ENCODE data around the gene TUBA3C.

TUBA3C gene

GRCh38 chr13:19161308-19161707 lies 20.3 kb downstream of the TUBA3C start:
- DNase-seq (ENCODE audit: low read depth), result no peak

GRCh38 chr13:19159761-19160420 lies 21.7 kb downstream of the TUBA3C start:
- DNase-seq (ENCODE audit: low read depth), result no peak

GRCh38 chr13:19159181-19159580 lies 22.4 kb downstream of the TUBA3C start:
- DNase-seq (ENCODE audit: low read depth), result no peak

GRCh38 chr13:19158526-19159174 lies 23.0 kb downstream of the TUBA3C start:
- DNase-seq (ENCODE audit: low read depth), result no peak

- DNase-seq (ENCODE audit: low read depth), result no peak
Observed at GRCh38 chr13:19158006-19158405, 23.6 kb downstream of the TUBA3C start.

- DNase-seq (ENCODE audit: low read depth), result no peak
Observed at GRCh38 chr13:19157461-19157860, 24.2 kb downstream of the TUBA3C start.

- DNase-seq (ENCODE audit: low read depth), result no peak
Observed at GRCh38 chr13:19156013-19156825, 25.4 kb downstream of the TUBA3C start.

- no peak for DNase-seq (ENCODE audit: low read depth)
Observed at GRCh38 chr13:19155321-19155861, 26.2 kb downstream of the TUBA3C start.

- no peak for DNase-seq (ENCODE audit: low read depth)
Observed at GRCh38 chr13:19154843-19155242, 26.8 kb downstream of the TUBA3C start.

- no peak for DNase-seq (ENCODE audit: low read depth)
Observed at GRCh38 chr13:19153782-19154450, 27.7 kb downstream of the TUBA3C start.

- DNase-seq (ENCODE audit: low read depth), result no peak
Observed at GRCh38 chr13:19152403-19152802, 29.2 kb downstream of the TUBA3C start.

- no peak for DNase-seq (ENCODE audit: low read depth)
Observed at GRCh38 chr13:19151581-19152263, 29.9 kb downstream of the TUBA3C start.

- no peak for DNase-seq (ENCODE audit: low read depth)
Observed at GRCh38 chr13:19150712-19151228, 30.9 kb downstream of the TUBA3C start.

- DNase-seq (ENCODE audit: low read depth), result no peak
Observed at GRCh38 chr13:19150226-19150625, 31.4 kb downstream of the TUBA3C start.

GRCh38 chr13:19148561-19148960 lies 33.1 kb downstream of the TUBA3C start:
- no peak for DNase-seq (ENCODE audit: low read depth)

Data from HS-5 (cell line).